GM21390 (cell line): Measurements from ENCODE around the gene DENND6B.
"Not testable (repeated sequence)": the region's sequence is repeated elsewhere in the genome, so short reads cannot be mapped to it uniquely, and the experiment has no call there.

Source experiments
- ATAC-seq: cut with Tn5 transposase; IDR thresholded peaks from one replicate; pipeline ENCODE4 v1.9.1; 2021; ENCODE audit not compliant: unreplicated experiment

DENND6B gene

GRCh38 chr22:50326956-50327710 is at the start of gene DENND6B:
Gene DENND6B (minus strand): TSS chr22:50327012. CDS start chr22:50326988, 24 bp downstream.
- ATAC-seq: peak; percentile 82

GRCh38 chr22:50376085-50376651 is 49.4 kb upstream of the DENND6B start:
- no peak for ATAC-seq

GRCh38 chr22:50371101-50371648 is 44.4 kb upstream of the DENND6B start:
- no peak for ATAC-seq

- ATAC-seq: no peak
These were observed 41.1 kb upstream of the DENND6B start for GRCh38 chr22:50367778-50368500.

- ATAC-seq: not testable (repeated sequence)
These were observed 37.0 kb upstream of the DENND6B start for GRCh38 chr22:50363803-50364194.

GRCh38 chr22:50363166-50363802 is 36.5 kb upstream of the DENND6B start:
- ATAC-seq: no peak

GRCh38 chr22:50361688-50362087 is 34.9 kb upstream of the DENND6B start:
- no peak for ATAC-seq

GRCh38 chr22:50361222-50361621 is 34.4 kb upstream of the DENND6B start:
- no peak for ATAC-seq

GRCh38 chr22:50360578-50360977 is 33.8 kb upstream of the DENND6B start:
- no peak for ATAC-seq

GRCh38 chr22:50357756-50358155 is 30.9 kb upstream of the DENND6B start:
- no peak for ATAC-seq

GRCh38 chr22:50357222-50357621 is 30.4 kb upstream of the DENND6B start:
- ATAC-seq: no peak

- no peak for ATAC-seq
These were observed 29.4 kb upstream of the DENND6B start for GRCh38 chr22:50356186-50356585.

- no peak for ATAC-seq
These were observed 21.2 kb upstream of the DENND6B start for GRCh38 chr22:50348058-50348457.

GRCh38 chr22:50347157-50347556 is 20.3 kb upstream of the DENND6B start:
- no peak for ATAC-seq

- ATAC-seq: no peak
These were observed 19.7 kb upstream of the DENND6B start for GRCh38 chr22:50346470-50346869.

- no peak for ATAC-seq
These were observed 16.7 kb upstream of the DENND6B start for GRCh38 chr22:50343541-50343935.

GRCh38 chr22:50342651-50343540 is 16.1 kb upstream of the DENND6B start, which contains the start of gene PPP6R2:
Gene PPP6R2 (plus strand): TSS chr22:50343327. CDS start chr22:50393909, 50,582 bp downstream.
- ATAC-seq: peak; percentile 61

GRCh38 chr22:50341977-50342650 is 15.3 kb upstream of the DENND6B start:
- no peak for ATAC-seq
